HFF-Myc (cell line): ENCODE results near the gene UPP2.

Experiments
- DNase-seq: peaks from one replicate; pipeline ENCODE4 v3.0.0-alpha.2; 2011; ENCODE audit warnings: low read depth; ENCODE audit errors: extremely low read depth
- H3K4me3 ChIP-seq: replicated peaks from 2 replicates; pipeline ENCODE4 v1.5.1; 2011; ENCODE audit warnings: low read depth, mild to moderate bottlenecking, control low read depth, low read length
- TF ChIP-seq, protein P1 (sequence below): IDR thresholded peaks from 2 replicates; pipeline ENCODE4 v1.5.1; 2012; ENCODE audit warnings: mild to moderate bottlenecking, low read depth, low read length, control low read depth; ENCODE audit errors: missing control alignments

Gene UPP2

DNA sequence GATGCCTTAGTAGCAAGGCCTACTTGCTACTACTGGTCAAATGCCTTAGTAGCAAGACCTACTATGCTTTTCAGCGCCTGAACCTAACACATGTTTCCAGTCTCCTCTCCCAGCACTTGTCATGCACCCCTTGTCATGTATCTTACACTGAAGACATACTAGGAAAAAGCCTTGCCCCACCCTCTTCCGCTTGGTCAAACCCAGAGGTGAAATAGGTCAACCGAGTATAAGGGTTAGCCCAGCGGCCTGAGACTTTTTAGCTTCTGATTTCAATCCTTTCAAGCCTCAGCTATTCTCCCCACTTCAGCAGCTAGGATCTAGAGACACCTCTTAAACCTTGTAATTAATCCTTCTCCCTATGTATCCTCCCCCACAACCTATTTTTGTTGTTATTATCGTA is 73.3 kb downstream of the UPP2 start:
- no peak for DNase-seq
- H3K4me3 ChIP-seq = no peak overlapping the region
- TF ChIP-seq, protein P1, sequence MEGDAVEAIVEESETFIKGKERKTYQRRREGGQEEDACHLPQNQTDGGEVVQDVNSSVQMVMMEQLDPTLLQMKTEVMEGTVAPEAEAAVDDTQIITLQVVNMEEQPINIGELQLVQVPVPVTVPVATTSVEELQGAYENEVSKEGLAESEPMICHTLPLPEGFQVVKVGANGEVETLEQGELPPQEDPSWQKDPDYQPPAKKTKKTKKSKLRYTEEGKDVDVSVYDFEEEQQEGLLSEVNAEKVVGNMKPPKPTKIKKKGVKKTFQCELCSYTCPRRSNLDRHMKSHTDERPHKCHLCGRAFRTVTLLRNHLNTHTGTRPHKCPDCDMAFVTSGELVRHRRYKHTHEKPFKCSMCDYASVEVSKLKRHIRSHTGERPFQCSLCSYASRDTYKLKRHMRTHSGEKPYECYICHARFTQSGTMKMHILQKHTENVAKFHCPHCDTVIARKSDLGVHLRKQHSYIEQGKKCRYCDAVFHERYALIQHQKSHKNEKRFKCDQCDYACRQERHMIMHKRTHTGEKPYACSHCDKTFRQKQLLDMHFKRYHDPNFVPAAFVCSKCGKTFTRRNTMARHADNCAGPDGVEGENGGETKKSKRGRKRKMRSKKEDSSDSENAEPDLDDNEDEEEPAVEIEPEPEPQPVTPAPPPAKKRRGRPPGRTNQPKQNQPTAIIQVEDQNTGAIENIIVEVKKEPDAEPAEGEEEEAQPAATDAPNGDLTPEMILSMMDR = no peak

DNA sequence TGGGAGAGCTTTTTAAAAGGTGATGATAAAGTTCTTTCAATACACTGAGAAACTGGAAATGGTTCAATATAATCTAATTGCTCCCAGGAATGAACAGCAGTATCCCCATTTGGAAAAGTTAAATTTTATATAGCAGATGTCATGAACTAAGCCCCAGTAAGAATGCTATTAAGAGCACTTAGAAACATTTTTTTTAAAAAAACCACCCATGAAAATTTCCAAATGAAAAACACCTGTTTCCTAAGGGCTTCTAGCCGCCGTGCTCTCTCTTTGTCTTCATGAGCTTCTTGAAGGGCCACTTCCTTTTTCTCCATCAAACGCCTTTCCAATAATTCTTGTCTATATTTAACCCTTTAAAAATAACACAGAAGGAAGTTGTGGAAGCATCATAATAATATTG is 77.0 kb downstream of the UPP2 start:
- TF ChIP-seq, protein P1 = no peak
- DNase-seq = peak; percentile 37
- H3K4me3 ChIP-seq = no peak overlapping the region

DNA sequence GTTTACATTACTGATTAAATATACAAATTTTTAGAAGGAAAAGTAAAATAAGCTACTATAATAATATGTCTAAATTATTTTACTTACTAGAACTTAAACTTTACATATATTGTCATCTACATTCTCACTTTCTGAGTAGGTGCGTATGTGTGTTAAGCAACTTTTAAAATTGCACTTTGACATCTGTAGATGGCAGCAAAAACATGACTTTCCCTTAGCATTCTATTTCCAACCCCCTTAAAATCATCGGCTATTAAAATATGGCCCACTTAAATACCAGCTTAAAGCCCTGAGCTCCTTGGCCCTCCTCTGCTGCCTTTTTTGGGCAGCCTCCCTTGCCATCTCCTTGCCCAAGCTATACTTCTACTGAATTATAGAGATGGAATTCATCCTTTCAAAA is 78.0 kb downstream of the UPP2 start:
- H3K4me3 ChIP-seq = no peak overlapping the region
- no peak for DNase-seq
- TF ChIP-seq, protein P1 = no peak

DNA sequence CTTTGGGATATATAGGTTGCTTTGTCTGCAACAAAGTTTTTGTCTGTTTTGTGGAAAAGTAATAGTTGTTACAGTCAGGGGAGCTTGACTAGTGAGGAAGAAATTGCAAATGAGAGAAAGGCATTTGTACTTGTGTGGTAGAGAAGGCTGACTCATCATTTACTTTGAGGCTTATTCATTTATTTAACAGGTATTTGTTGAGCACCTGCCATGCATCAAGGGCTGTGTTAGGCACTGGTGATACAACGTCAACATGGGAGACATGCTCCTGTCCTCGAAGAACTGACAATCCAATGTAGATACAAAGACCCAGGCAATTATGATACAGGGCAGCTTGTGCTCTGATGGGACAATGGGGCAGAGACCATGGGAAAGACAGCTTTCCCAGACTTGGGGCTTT is 79.5 kb downstream of the UPP2 start:
- no peak for DNase-seq
- TF ChIP-seq, protein P1 = no peak
- H3K4me3 ChIP-seq = no peak overlapping the region

DNA sequence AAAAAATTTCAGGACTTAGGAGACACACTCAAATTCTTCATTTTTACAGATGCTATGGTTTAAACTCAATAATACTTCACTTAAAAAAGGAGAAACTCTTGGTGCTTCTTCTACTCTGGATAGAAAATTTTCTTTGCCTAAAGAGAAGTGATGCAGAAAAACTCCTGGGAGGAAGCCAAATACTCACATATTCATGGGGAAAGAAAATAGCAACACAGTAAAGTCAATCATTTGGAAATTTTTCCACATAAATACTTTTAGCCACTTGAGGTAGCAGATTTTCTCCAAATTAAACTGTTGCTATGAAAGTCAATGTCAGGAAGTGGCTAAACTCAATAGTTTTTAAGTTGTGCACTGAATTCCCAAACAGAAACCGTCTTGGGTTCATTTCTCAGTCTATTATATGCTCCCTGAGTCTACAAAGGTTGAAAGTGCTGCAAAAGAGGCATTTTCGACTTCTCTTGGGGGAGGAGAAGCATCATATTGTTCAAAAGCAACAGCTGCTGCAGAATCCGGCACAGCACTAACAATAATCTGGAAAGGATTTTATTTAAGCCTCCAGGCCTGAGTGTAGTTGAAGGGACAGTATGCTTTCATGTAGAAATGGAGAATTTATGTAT is 81.1 kb downstream of the UPP2 start:
- TF ChIP-seq, protein P1 = no peak
- DNase-seq = no peak
- H3K4me3 ChIP-seq = no peak overlapping the region

DNA sequence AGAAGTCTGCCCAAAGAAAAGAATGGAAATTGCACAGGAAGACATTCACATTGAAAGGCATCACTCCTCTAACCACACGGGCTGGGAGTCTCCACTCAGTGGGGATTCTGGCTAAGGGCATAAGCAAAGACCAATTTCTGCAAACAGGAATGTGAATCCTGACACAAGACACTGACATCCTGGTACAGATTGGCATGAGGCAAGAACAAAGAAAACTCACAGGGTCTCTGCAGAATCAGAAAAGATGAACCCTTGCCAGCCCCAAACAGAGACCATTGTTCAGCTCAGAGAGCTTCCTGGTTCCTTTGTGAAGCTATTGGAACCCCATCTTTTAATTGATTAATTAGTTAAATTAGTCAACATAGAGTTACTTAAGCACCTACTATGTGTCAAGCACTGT is 82.3 kb downstream of the UPP2 start:
- no peak for DNase-seq
- TF ChIP-seq, protein P1 = no peak

More for the DNA sequence above, 82.3 kb downstream of the UPP2 start:
- H3K4me3 ChIP-seq = no peak overlapping the region
